HG02798 (cell line): ENCODE measurements around the gene HIPK1.
A peak's percentile ranks its signal among the peaks of the same experiment; 100 is the strongest.
"Not testable (repeated sequence)": the region's sequence is repeated elsewhere in the genome, so short reads cannot be mapped to it uniquely, and the experiment has no call there.

Experiments used
- ATAC-seq: cut with Tn5 transposase; IDR thresholded peaks from one replicate; pipeline ENCODE4 v1.9.1; 2021; ENCODE audit warnings: mild to moderate bottlenecking; ENCODE audit not compliant: unreplicated experiment, poor library complexity

HIPK1 gene

DNA sequence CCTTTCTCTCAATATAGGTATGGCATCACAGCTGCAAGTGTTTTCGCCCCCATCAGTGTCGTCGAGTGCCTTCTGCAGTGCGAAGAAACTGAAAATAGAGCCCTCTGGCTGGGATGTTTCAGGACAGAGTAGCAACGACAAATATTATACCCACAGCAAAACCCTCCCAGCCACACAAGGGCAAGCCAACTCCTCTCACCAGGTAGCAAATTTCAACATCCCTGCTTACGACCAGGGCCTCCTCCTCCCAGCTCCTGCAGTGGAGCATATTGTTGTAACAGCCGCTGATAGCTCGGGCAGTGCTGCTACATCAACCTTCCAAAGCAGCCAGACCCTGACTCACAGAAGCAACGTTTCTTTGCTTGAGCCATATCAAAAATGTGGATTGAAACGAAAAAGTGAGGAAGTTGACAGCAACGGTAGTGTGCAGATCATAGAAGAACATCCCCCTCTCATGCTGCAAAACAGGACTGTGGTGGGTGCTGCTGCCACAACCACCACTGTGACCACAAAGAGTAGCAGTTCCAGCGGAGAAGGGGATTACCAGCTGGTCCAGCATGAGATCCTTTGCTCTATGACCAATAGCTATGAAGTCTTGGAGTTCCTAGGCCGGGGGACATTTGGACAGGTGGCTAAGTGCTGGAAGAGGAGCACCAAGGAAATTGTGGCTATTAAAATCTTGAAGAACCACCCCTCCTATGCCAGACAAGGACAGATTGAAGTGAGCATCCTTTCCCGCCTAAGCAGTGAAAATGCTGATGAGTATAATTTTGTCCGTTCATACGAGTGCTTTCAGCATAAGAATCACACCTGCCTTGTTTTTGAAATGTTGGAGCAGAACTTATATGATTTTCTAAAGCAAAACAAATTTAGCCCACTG is 11.5 kb downstream of the HIPK1 start:
- ATAC-seq: peak; percentile 75

DNA sequence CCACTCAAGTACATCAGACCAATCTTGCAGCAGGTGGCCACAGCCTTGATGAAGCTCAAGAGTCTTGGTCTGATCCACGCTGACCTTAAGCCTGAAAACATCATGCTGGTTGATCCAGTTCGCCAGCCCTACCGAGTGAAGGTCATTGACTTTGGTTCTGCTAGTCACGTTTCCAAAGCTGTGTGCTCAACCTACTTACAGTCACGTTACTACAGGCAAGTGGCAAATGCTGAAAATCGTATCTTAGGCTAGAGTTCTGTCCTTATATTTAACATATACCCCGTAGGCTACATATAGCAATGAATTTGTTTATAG is 12.1 kb downstream of the HIPK1 start:
- no peak for ATAC-seq

DNA sequence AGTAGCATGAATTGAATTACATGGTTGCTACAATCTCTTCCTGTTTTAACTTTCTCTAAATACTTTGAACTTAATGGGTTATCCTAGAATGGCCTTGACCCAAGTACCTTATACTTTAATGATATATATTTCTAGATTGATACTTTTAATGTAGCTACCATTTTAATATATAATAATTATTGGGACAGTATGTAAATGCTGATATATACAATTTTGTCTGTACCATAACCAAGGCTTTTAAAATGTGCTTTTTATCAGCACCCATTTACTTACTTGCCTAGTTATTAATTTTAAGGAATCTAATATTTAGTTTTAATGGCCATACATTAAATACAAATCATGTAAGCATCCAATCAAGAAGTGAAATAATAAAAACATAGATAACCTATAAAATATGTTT is 13.4 kb downstream of the HIPK1 start:
- no peak for ATAC-seq

DNA sequence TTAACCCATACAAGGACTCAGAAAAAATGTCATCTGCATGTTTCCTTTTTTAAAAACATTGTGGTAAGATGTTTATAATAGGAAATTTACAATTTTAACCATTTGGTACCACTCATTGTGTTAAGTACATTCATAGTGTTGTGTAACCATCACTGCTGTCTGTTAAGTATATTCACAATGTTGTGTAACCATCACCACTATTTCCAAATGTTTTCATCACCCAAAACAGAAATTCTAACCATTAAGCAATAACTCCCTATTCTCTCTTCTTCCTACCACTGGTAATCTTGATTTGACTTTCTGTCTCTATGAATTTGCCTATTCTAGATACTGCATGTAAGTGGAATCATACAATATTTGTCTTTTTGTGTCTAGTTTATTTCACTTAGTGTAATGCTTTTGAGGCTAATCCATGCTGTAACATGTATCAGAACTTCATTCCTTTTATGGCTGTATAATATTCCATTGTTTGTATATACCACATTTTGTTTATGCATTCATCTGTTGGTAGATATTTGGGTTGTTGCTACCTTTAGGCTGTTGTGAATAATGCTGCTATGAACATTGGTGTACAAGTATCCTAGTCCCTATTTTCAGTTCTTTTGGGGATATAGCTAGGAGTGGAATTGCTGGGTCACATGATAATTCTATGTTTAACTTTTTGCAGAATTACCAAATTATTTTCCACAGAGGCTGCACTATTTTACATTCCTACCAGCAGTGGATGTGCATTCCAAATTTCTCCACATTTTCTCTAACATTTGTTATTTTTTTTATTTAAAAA is 14.1 kb downstream of the HIPK1 start:
- ATAC-seq: no peak

DNA sequence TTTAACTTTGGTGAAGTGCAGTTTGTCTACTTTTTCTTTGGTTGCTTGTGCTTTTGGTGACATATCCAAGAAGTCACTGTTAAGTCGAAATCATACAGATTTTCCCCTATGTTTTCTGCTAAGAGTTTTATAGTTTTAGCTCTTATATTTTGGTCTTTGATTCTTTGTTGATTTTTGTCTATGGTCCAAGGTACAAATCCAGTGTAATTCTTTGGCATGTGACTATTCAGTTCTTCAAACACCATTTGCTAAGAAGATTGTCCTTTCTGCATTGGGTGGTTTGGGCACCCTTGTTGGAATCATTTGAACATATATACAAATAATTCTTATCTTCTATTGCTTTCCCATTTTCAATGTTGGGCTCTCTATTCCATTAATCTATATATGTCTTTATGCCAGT is 16.2 kb downstream of the HIPK1 start:
- no peak for ATAC-seq

DNA sequence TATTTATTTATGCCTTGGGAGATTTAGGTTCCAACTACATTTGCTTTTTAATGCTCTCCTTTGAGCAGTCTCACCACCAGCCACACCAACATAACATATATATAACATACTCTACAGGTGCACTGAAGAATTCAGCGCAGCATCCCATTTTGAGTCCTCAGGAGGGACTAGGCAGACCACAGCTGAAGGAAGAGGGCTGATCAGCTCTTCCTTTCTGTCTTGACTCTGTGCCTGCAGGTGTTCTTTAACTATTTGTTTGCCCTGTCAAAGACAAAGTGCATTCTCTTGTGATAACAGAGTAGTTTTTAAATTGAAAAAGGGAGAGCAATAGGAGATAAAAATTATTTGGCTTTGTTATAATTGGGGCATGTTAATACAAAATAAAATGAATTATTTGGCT is 17.0 kb downstream of the HIPK1 start:
- no peak for ATAC-seq

DNA sequence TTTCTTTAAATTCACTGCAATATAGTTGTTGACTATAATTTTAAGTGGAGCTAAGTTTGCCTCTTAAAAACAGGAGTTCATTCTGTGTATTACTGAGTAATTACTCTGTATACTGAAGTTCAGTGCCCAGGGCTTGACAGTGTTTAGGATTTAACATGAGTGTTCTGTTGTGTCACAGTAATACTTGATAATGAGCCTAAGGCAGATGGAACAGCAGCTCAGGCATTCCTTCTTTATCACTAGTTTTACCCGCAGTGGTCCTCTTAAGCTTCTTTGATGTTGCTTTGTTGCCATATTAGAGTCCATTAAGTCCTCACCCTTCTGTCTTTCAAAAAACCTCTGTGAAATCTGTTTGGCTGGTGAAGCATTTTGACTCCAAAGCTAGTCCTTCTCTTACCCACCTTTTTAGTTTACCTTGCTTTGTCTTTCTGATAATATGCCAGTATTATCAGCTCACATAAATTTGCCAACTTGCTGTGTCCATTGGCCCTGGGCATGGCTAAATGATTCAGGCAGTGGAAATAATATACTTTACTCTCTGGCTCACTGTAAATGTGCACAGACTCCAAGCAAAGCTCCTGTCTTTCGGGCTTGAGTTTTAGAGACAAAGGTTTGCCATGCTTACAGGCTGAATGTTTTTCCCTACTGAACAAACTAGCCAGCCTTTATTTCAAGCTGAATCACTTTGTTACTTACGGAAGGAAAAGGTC is 17.7 kb downstream of the HIPK1 start:
- no peak for ATAC-seq

DNA sequence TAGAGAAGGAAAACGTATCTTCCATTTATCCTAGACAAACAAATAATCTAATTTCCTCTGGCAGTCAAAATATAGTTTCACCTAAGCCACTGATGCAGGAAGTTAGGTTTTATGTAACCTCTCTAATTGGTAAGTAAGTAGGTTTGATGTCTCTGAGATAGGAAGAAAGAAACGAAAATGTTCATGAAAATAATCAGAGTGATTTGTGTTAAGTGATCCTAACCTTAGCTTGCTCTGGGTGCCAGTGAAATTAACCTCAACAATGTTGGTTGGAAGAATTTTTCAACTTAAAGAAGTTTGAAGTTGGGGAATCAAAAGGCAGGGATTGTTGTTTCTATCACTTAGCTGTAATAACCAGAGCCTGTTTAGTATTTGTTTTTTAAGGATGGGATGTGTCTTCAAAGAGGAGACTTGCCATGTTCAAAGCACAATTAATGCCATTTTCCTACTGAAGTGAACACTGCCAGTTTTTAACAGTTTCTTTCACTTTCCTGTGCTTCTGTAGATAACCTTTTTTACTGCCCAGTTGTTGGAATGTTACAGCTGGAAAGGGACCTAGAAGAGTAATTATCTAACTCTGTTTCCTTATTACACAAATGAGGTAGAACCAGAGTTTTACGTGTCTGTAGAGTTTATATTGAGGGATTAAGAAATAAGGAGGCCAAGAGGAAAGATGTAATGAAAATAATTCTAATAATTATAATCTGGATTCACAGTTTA is 18.4 kb downstream of the HIPK1 start:
- ATAC-seq: no peak

DNA sequence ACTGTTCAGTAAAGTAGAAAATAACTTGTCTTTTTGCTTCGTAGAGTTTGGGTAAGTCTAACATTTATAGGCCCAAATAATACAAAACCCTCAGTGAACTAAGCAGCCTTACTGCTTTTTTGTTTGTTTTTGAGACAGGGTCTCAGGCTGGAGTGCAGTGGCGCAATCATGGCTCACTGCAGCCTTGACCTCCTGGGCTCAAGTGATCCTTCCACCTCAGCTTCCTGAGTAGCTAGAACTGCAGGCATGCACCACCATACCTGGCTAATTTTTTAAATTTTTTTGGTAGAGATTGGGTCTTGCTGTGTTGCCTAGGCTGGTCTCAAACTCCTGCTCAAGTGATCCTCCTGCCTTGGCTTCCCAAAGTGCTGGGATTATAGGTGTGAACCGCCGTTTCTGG is 19.0 kb downstream of the HIPK1 start:
- not testable (repeated sequence) for ATAC-seq

DNA sequence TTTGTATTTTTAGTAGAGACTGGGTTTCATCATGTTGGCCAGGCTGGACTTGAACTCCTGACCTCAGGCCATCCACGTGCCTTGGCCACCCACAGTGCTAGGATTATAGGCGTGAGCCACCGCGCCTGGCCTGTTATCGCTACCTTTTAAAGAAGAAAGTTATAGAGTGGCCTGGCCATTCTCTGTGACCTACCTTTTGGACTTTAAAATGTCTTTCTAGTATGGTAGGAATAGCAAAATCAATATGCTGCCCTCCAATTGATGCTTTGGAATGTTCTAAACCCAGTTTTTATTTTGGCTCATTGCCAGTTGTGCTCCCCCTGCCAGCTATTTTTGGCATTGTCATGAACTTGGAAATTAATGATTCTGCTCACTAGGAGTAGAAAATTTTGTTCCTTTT is 19.9 kb downstream of the HIPK1 start:
- ATAC-seq: no peak

DNA sequence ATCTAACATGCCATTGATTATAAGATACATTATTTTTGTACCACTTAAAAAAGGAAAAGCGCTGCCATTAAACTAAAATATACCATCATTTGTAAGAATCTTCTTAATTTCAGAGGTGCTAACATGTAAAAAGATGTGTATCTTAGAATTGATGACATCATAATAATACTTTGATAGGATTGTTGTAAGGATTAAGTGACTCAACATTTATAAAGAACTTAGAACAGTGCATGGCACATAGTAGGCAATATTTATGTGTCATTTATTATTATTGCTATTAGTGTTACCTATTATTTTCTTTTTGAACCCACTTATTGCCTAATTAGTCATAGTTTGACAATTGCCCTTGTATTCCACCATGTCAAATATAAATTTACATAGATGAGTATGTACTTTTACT is 21.8 kb downstream of the HIPK1 start:
- no peak for ATAC-seq

DNA sequence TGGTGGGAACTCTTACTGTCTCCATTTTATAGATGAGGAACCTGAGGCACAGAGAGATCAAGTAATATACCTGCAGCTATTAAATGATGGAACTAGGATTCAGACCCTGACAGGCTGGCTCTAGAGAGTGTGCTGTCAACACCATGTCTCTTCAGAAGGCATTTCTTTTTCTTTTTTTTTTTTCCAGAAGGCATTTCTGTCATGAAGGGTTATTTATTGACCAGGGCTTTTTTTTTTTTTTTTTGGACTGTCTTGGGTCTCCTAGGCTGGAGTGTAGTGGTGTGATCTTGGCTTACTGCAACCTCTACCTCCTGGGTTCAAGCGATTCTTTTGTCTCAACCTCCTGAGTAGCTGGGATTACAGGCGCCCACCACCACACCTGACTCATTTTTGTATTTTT is 22.6 kb downstream of the HIPK1 start:
- ATAC-seq: no peak

DNA sequence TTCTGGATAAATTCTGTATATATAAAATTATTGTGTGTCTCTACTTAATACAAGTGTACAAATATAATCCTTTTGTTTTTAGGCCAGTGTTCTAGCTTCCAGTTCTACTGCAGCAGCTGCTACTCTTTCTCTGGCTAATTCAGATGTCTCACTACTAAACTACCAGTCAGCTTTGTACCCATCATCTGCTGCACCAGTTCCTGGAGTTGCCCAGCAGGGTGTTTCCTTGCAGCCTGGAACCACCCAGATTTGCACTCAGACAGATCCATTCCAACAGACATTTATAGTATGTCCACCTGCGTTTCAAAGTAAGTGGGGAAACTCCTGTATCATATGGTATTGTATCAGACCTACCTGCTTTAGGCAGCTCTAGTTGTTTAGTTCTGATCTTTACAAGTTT is 28.9 kb downstream of the HIPK1 start:
- ATAC-seq: no peak

DNA sequence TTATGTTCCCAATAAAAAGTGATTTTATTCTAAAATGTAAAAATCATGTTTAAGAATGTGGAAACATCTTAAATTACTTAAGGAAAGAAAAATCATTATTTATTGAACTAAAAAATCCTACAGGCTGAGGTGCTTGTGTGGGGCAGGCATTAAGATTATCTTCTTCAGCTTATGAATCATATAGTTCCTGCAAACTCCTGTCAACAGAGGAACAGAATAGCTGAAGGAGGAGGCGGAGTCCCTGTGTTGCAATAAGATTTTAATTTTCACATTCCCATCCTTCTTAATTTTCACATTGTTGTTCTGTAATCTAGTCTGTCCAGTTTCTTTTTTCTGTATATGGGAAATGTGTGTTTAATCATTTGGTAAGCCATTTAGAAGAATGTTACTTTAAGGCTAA is 29.6 kb downstream of the HIPK1 start:
- no peak for ATAC-seq

DNA sequence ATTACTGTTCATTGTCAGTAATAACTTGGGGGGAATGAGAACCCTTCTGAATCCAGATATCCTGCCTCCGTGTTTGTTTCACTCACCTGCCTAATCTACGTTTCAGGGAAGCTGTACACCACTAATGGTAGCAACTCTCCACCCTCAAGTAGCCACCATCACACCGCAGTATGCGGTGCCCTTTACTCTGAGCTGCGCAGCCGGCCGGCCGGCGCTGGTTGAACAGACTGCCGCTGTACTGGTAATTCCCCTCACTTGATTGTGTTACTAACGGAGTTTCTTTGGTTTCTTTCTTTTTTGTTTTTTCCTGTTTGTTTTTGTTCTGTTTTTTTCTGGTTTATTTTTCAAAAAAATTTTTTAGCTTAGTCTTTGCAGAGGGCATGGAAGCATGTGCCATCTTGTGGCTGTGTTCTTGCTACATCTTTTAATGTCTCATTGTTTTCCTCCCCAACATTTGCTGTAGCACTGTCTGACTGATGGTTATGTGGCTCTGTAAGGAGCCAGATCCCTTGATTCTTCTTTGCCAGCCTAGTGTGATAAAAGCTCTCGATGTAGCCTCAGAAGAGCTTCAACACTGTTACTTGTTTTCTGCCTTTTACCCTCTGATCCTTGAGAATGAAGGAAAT is 34.3 kb downstream of the HIPK1 start:
- ATAC-seq: no peak

DNA sequence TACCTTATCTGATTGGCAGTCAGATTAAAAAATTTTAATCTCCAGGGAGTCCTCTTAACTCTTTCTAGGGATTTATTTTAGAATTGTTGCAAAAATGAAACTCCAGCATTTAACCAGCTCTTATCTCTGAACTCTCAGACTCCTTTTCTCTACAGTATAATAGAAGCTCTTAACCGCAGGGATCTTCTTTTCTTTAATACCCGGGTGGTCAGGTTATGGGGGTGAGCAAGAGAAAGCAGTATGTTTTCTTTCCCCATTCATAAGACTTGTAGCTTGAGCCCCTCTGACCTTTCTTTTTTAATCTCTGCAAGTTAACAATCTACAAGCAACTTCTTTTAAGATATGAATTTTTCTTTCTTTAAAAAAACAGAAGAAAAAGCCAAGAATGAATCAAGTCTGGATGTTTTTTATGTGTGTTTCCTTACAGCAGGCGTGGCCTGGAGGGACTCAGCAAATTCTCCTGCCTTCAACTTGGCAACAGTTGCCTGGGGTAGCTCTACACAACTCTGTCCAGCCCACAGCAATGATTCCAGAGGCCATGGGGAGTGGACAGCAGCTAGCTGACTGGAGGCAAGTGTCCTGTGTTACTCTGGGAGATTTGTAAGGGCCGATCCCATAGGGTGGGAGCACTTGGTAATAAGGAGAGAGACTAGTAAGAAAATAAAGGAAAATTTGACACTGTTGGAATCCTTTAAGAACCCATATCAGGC is 36.7 kb downstream of the HIPK1 start:
- ATAC-seq: no peak

DNA sequence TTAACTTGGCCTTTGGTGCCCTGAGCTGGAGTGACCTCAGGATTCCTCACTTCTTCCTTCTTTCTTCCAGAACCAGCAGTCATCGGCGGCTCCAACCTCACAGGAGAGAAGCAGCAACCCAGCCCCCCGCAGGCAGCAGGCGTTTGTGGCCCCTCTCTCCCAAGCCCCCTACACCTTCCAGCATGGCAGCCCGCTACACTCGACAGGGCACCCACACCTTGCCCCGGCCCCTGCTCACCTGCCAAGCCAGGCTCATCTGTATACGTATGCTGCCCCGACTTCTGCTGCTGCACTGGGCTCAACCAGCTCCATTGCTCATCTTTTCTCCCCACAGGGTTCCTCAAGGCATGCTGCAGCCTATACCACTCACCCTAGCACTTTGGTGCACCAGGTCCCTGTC is 43.8 kb downstream of the HIPK1 start:
- no peak for ATAC-seq

DNA sequence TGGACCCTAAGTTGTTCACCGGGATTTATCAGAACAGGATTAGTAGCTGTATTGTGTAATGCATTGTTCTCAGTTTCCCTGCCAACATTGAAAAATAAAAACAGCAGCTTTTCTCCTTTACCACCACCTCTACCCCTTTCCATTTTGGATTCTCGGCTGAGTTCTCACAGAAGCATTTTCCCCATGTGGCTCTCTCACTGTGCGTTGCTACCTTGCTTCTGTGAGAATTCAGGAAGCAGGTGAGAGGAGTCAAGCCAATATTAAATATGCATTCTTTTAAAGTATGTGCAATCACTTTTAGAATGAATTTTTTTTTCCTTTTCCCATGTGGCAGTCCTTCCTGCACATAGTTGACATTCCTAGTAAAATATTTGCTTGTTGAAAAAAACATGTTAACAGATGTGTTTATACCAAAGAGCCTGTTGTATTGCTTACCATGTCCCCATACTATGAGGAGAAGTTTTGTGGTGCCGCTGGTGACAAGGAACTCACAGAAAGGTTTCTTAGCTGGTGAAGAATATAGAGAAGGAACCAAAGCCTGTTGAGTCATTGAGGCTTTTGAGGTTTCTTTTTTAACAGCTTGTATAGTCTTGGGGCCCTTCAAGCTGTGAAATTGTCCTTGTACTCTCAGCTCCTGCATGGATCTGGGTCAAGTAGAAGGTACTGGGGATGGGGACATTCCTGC is 46.2 kb downstream of the HIPK1 start:
- ATAC-seq: no peak
